NCI-H187 treated with DMSO at 0.1 percent for 48 hours (cell line): ENCODE results near the gene RNF112.
"Not testable (repeated sequence)": the region's sequence is repeated elsewhere in the genome, so short reads cannot be mapped to it uniquely, and the experiment has no call there.

Source experiments
- DNase-seq: peaks from one replicate; lab custom pipeline; 2025; lab: John Stamatoyannopoulos, UW

Gene RNF112

GRCh38 chr17:19448341-19449268 lies 37.6 kb downstream of the RNF112 start:
- no peak for DNase-seq

GRCh38 chr17:19449656-19450055 lies 38.6 kb downstream of the RNF112 start:
- DNase-seq, result no peak

GRCh38 chr17:19453296-19453695 lies 42.3 kb downstream of the RNF112 start:
- DNase-seq, result no peak

- no peak for DNase-seq
Measured at GRCh38 chr17:19454074-19454473, 43.0 kb downstream of the RNF112 start.

- no peak for DNase-seq
Measured at GRCh38 chr17:19456016-19456927, 45.2 kb downstream of the RNF112 start.

- DNase-seq, result no peak
Measured at GRCh38 chr17:19457046-19457445, 46.0 kb downstream of the RNF112 start.

- no peak for DNase-seq
Measured at GRCh38 chr17:19457830-19458271, 46.8 kb downstream of the RNF112 start.

- DNase-seq, result not testable (repeated sequence)
Measured at GRCh38 chr17:19458481-19458880, 47.4 kb downstream of the RNF112 start.

GRCh38 chr17:19459018-19459655 lies 48.1 kb downstream of the RNF112 start:
- not testable (repeated sequence) for DNase-seq

- no peak for DNase-seq
Measured at GRCh38 chr17:19460700-19461099, 49.7 kb downstream of the RNF112 start.

GRCh38 chr17:19461116-19461515 lies 50.1 kb downstream of the RNF112 start:
- DNase-seq, result no peak

GRCh38 chr17:19461681-19462080 lies 50.6 kb downstream of the RNF112 start:
- DNase-seq, result no peak

- DNase-seq, result not testable (repeated sequence)
Measured at GRCh38 chr17:19462456-19463035, 51.5 kb downstream of the RNF112 start.

- DNase-seq, result no peak
Measured at GRCh38 chr17:19464031-19465026, 53.3 kb downstream of the RNF112 start.
